DMS53 (cell line): ENCODE results near the gene ZNF791.
"Not testable (repeated sequence)": the region's sequence is repeated elsewhere in the genome, so short reads cannot be mapped to it uniquely, and the experiment has no call there.

Source experiments
- DNase-seq: peaks from one replicate; lab custom pipeline; 2025; lab: John Stamatoyannopoulos, UW

Gene ZNF791

DNA sequence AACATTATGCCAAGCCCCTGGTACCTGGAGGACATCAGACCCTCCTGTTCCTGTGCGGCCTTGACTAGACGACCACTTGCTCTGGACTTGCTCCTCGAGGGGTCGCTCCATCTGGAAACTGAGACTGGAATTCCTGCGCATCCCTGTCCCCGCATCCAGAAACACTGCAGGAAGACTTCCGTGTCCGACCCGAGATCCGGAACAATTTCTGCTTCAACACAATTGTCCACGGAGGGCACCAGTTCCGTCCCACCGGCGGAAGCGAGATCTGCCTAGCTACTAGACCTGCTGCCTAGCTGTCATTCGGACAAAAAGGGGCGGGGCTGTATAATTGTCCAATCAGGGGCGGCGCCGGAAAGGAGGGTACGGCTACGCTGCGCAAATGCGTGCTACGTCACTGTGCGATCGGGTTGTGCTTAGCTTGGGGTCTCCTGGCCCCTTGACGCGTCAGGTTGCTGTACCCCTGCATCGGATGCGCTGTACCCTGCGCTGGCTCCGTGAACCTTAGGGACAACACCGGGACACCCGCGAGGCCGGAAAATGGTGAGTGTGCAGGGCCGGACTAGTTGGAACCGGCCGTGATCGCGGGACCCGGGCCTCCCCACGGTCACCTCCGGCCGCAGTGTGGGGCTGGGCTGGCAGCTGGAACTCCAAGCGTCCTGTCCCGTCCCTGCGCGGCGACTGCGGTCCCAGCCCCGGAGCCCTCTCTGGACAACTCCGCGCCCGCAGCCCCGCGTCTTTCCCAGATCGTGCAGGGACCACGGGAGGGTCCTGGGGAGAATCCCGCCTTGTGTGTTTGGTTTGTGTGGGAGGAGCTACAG, at the start of gene ZNF791, which contains the start of gene ZNF490:
ZNF791 (plus strand) TSS at position 381 of the 821 bp plus-strand sequence; CDS start at position 541, 160 bp downstream.
ZNF490 (minus strand) TSS at position 274 of the 821 bp plus-strand sequence; CDS start at position 141, 133 bp downstream.
- peak; percentile 97 for DNase-seq

DNA sequence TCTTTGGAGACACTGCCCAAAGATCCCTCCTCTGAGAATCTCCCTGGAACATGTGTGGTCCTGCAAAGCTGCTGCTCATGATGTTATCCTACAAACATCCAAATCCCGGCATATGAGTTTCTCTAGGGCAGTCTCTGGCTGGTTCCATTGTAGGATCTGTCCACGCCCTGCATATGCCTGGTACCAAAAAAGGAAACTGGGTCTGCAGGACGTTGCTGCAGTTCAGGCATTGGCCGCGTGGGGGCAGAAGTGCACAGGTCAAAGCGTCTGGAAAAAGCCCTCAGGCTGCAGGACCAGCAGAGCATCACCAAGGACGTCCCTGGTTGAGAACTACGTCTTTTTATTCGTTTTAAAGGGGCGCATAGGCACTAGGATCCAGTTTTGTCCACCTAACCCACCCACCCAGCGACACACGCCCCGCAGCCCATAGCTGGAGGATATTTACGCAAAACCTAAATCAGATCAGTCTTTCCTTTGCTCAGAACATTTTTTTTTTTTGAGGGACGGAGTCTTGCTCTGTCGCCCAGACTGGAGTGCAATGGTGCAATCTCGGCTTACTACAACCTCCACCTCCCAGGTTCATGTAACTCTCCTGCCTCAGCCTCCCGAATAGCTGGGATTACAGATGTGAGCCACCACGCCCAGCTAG, 46.6 kb upstream of the ZNF791 start:
- DNase-seq: peak; percentile 84

DNA sequence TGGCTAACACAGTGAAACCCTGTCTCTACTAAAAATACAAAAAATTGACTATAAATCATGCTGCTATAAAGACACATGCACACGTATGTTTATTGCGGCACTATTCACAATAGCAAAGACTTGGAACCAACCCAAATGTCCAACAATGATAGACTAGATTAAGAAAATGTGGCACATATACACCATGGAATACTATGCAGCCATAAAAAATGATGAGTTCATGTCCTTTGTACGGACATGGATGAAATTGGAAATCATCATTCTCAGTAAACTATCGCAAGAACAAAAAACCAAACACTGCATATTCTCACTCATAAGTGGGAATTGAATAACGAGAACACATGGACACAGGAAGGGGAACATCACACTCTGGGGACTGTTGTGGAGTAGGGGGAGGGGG, 44.3 kb upstream of the ZNF791 start:
- not testable (repeated sequence) for DNase-seq

- no peak for DNase-seq
Observed at GRCh38 chr19:12567951-12568350, 42.8 kb upstream of the ZNF791 start.

- DNase-seq: peak; percentile 82
Observed at GRCh38 chr19:12574036-12574435, 36.7 kb upstream of the ZNF791 start.

DNA sequence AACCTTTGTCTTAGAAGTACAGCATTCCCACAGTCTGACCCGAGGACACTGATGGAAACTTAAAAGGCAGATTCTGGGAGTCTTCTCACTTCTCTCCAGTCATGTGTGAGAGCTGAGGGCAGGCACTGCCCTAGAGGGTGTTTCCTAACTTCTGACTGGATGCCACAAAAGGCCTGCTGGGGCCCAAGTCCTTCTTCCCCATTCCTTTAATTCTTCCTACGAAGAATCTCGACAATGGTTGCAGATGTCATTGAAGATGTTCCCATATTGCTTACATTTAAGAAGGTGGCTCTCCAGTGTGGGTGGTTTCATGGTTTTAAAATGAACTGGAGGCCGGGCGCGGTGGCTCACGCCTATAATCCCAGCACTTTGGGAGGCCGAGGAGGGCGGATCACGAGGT, 32.1 kb upstream of the ZNF791 start:
- no peak for DNase-seq

- DNase-seq: no peak
Observed at GRCh38 chr19:12580180-12580694, 30.5 kb upstream of the ZNF791 start.

DNA sequence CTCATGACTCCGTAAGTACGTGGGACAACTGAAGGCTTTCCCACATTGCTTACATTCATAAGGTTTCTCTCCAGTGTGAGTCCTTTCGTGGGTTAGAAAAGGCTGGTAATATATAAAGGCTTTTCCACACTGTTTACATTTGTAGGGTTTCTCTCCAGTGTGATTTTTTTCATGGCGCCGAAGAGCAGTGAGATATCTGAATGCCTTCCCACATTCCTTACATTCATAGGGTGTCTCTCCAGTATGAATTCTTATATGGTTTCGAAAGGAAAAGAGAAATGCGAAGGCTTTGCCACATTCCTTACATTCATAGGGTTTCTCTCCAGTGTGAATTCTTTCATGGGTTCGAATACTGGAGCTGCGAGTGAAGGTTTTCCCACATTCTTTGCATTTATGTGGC, 29.6 kb upstream of the ZNF791 start:
- DNase-seq: no peak

GRCh38 chr19:12596485-12596884, 14.2 kb upstream of the ZNF791 start:
- no peak for DNase-seq

GRCh38 chr19:12596927-12597548, 13.7 kb upstream of the ZNF791 start:
- no peak for DNase-seq

- no peak for DNase-seq
Observed at GRCh38 chr19:12597594-12597993, 13.1 kb upstream of the ZNF791 start.

DNA sequence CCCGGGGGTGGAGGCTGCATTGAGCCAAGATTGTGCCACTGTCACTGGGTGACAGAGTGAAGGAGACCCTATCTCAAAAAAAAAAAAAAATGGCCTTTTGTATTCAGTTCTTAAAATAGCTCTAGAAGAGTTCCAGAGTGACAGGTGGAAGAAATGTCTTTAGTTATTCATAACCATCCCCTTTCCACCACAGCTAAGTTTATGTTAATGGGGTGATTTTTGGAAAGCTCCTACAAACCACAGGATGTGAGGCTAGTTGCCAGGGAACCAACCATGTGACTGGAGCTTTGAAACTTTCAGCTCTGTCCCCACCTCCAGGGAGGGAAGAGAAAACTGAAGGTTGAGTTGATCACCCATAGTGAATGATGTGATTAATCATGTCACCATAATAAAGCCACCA, 7.0 kb upstream of the ZNF791 start:
- DNase-seq: no peak

- no peak for DNase-seq
Observed at GRCh38 chr19:12606796-12607195, 3.9 kb upstream of the ZNF791 start.

- DNase-seq: no peak
Observed at GRCh38 chr19:12607631-12608030, 3.1 kb upstream of the ZNF791 start.

- DNase-seq: peak; percentile 79
Observed at GRCh38 chr19:12611361-12611699, 610 bp downstream of the ZNF791 start.

- no peak for DNase-seq
Observed at GRCh38 chr19:12617646-12618045, 6.9 kb downstream of the ZNF791 start.

DNA sequence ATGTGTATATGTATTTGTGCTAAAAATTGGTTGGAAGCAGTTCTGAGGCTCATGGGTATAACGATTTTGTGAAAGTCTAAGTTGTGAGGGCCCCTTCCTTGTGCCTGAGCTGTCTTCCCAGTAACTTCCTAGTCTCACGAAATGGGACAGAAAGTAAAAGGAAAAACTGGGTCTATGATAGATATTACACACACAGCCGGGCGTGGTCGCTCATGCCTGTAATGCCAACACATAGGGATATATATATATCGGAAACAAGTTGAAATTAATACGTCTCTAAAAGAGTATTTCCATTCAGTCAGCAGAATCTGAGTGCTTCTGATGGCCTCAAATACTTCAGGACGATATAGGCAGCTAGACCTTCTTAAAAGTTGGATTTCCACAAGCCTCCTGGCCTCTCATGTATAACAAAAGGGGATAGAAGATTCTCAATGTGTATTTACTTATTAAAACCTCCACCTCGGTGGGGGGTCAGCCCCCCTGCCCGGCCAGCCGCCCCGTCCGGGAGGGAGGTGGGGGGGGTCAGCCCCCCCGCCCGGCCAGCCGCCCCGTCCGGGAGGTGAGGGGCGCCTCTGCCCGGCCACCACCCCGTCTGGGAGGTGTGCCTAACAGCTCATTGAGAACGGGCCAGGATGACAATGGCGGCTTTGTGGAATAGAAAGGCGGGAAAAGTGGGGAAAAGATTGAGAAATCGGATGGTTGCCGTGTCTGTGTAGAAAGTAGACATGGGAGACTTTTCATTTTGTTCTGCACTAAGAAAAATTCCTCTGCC, 10.7 kb downstream of the ZNF791 start:
- DNase-seq: not testable (repeated sequence)

GRCh38 chr19:12623361-12624031, 12.8 kb downstream of the ZNF791 start:
- DNase-seq: no peak

DNA sequence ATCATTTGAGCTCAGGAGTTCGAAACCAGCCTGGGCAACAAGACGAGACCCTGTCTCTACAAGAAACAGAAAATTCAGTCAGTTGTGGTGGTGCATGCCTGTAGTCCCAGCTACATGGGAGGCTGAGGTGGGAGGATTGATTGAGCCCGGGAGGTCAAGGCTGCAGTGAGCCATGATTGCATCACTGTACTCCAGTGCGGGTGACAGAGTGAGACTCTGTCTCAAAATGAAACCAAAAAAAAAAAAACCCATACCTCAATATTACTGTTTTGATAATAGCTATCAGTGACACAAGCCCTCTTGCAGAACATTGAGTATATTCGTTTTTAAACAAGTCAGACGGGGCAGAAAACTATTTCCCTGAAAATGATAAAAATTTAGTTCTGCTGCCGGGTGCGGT, 16.2 kb downstream of the ZNF791 start:
- no peak for DNase-seq

DNA sequence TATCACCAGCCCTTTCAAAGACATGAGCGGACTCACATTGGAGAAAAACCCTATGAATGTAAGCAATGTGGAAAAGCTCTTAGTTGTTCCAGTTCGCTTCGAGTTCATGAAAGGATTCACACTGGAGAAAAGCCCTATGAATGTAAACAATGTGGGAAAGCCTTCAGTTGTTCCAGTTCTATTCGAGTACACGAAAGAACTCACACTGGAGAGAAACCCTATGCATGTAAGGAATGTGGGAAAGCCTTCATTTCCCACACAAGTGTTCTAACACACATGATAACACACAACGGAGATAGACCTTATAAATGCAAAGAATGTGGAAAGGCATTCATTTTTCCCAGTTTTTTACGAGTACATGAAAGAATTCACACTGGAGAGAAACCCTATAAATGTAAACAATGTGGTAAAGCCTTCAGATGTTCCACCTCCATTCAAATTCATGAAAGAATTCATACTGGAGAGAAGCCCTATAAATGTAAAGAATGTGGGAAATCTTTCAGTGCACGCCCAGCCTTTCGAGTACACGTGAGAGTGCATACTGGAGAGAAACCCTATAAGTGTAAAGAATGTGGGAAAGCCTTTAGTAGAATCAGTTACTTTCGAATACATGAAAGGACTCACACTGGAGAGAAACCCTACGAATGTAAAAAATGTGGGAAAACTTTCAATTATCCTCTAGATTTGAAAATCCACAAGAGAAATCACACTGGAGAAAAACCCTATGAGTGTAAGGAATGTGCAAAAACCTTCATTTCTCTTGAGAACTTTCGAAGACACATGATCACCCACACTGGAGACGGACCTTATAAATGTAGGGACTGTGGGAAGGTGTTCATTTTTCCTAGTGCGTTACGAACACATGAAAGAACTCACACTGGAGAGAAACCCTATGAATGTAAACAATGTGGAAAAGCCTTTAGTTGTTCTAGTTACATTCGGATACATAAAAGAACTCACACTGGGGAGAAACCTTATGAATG, 17.6 kb downstream of the ZNF791 start:
- peak; percentile 16 for DNase-seq
